DND-41 (cell line): ENCODE results near the gene PLA2G4B.

Source experiments
- ATAC-seq: fragments of 200-7000 bp; cut with Tn5 transposase; 3 replicates; pipeline ENCODE4 v1.9.1; 2021; ENCODE audit warnings: low read depth; ENCODE audit not compliant: insufficient read depth
- DNase-seq: peaks from one replicate; pipeline ENCODE4 v3.0.0-alpha.2; 2020
- H2AFZ ChIP-seq: 2 replicates; pipeline ENCODE4 v1.6.0; 2012; ENCODE audit warnings: low read depth, low read length
- H3K27ac ChIP-seq: 2 replicates; pipeline ENCODE4 v1.5.1; 2012; ENCODE audit warnings: low read length, inconsistent platforms
- H3K27me3 ChIP-seq: fragments of 200-600 bp; sonication (generic); 2 replicates; pipeline ENCODE4 v1.6.0; 2012; ENCODE audit warnings: low read length, mild to moderate bottlenecking, inconsistent platforms; ENCODE audit not compliant: insufficient read depth, poor library complexity
- H3K36me3 ChIP-seq: 2 replicates; pipeline ENCODE4 v1.5.1; 2012; ENCODE audit warnings: low read length, inconsistent platforms; ENCODE audit not compliant: insufficient read depth
- H3K4me1 ChIP-seq: 2 replicates; pipeline ENCODE4 v1.5.1; 2012; ENCODE audit warnings: mild to moderate bottlenecking, low read length; ENCODE audit not compliant: insufficient read depth
- H3K4me2 ChIP-seq: 2 replicates; pipeline ENCODE4 v1.6.0; 2012; ENCODE audit warnings: mild to moderate bottlenecking, moderate library complexity, low read length, inconsistent platforms; ENCODE audit not compliant: insufficient read depth
- H3K4me3 ChIP-seq, 2 experiments: fragments of 200-600 bp in 1 of 2; shearing (Covaris generic) in 1 of 2; 2 replicates each; pipeline ENCODE4 v1.5.1; 2012 to 2016; ENCODE audit warnings: inconsistent platforms in 2 of 2, low read length in 2 of 2, mild to moderate bottlenecking in 2 of 2, low read depth in 1 of 2, moderate library complexity in 1 of 2
- H3K79me2 ChIP-seq: 2 replicates; pipeline ENCODE4 v1.6.0; 2012; ENCODE audit warnings: low read length, inconsistent platforms; ENCODE audit not compliant: insufficient read depth
- H3K9ac ChIP-seq: 2 replicates; pipeline ENCODE4 v1.6.0; 2012; ENCODE audit warnings: low read depth, mild to moderate bottlenecking, inconsistent platforms, low read length, moderate library complexity
- H3K9me3 ChIP-seq: 2 replicates; pipeline ENCODE4 v1.5.1; 2012; ENCODE audit warnings: low read length, moderate library complexity, mild to moderate bottlenecking, inconsistent platforms; ENCODE audit not compliant: insufficient read depth, severe bottlenecking
- H4K20me1 ChIP-seq: 2 replicates; pipeline ENCODE4 v1.6.0; 2012; ENCODE audit warnings: low read length; ENCODE audit not compliant: insufficient read depth
- EZH2 ChIP-seq: IDR thresholded peaks from 3 replicates; pipeline ENCODE4 v1.6.1; 2012; ENCODE audit warnings: borderline replicate concordance, low read depth, mild to moderate bottlenecking, moderate library complexity, low read length, inconsistent platforms; ENCODE audit not compliant: severe bottlenecking
- TF ChIP-seq, protein P1 (sequence below): IDR thresholded peaks from 2 replicates; pipeline ENCODE4 v1.5.1; 2012; ENCODE audit warnings: borderline replicate concordance, low read length, moderate library complexity, mild to moderate bottlenecking; ENCODE audit not compliant: poor library complexity, severe bottlenecking; ENCODE audit errors: extremely low read depth

The PLA2G4B gene

DNA sequence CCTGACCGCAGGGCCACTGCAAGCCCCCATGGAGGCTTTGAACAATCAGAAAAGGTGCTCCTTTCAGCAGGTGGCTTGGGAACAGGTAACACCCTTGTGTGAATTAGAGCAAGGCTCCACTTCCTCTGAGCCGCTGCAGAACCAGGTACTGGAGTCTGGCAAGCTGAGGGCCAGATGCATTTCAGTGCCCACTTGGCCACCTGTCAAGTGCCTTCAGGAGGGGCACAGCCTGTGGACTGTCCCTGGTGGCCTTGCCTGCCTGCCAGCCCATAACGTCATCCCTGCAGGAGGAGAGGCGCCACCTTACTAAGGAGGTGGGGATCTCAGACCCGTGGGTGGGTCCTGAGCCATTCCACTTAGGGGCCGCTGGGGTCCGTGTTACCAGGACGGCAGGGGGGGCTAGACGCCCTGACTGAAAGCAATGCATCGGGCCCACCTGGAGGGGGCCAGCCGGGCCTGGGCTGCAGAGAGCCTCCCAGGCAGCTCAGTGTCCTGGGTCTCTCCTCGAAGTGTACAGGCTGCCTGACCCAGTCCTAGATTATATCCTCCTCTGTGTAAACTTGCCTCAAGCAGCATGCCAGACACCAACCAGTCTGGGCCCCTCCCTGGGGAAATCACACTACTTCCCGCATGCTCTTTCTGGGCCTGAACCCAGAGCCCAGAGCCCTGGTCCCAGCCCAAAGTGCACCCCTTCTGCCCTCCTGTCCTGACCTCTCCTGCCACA is 39.1 kb downstream of the PLA2G4B start:
- no peaks in the 10 kb centered on the region for H3K36me3 ChIP-seq
- TF ChIP-seq, protein P1, sequence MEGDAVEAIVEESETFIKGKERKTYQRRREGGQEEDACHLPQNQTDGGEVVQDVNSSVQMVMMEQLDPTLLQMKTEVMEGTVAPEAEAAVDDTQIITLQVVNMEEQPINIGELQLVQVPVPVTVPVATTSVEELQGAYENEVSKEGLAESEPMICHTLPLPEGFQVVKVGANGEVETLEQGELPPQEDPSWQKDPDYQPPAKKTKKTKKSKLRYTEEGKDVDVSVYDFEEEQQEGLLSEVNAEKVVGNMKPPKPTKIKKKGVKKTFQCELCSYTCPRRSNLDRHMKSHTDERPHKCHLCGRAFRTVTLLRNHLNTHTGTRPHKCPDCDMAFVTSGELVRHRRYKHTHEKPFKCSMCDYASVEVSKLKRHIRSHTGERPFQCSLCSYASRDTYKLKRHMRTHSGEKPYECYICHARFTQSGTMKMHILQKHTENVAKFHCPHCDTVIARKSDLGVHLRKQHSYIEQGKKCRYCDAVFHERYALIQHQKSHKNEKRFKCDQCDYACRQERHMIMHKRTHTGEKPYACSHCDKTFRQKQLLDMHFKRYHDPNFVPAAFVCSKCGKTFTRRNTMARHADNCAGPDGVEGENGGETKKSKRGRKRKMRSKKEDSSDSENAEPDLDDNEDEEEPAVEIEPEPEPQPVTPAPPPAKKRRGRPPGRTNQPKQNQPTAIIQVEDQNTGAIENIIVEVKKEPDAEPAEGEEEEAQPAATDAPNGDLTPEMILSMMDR = no peak
- TF ChIP-seq EZH2 = no peak
- H3K9me3 ChIP-seq = no peaks in the 10 kb centered on the region
- no peaks in the 10 kb centered on the region for H3K4me1 ChIP-seq
- no peaks in the 10 kb centered on the region; the same call in 1 of the 2 replicates for H4K20me1 ChIP-seq
- ATAC-seq = no peak
- H3K4me3 ChIP-seq = no peak overlapping the region
- no peaks in the 10 kb centered on the region for H3K27me3 ChIP-seq
- H3K9ac ChIP-seq = no peak overlapping the region
- no peak overlapping the region for H2AFZ ChIP-seq
- no peak for DNase-seq
- no peak overlapping the region for H3K27ac ChIP-seq
- no peak overlapping the region for H3K4me2 ChIP-seq
- H3K79me2 ChIP-seq = no peaks in the 10 kb centered on the region

DNA sequence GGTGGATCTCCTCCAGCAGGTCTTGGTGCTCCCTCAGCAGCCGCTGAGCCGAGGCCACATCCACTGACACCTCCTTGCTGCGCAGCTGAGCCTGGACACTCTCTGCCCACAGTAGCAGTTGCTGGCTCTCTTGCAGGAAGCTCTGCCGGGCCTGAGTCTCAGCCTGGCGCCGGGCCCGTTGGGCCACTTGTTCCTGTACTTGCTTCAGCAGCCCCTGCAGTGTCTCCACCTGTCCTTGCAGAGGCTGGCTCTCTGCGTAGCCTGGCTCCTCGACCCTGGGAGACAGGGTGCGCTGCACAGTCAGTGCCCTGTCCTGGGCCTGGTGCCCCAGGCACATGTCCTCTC is 39.7 kb downstream of the PLA2G4B start:
- no peaks in the 10 kb centered on the region for H3K4me1 ChIP-seq
- no peaks in the 10 kb centered on the region; the same call in 1 of the 2 replicates for H4K20me1 ChIP-seq
- H3K4me3 ChIP-seq = no peak overlapping the region
- H3K79me2 ChIP-seq = no peaks in the 10 kb centered on the region
- H3K36me3 ChIP-seq = no peaks in the 10 kb centered on the region
- DNase-seq = no peak
- H3K9ac ChIP-seq = no peak overlapping the region
- ATAC-seq = no peak
- no peaks in the 10 kb centered on the region for H3K27me3 ChIP-seq
- TF ChIP-seq EZH2 = no peak
- TF ChIP-seq, protein P1 = no peak
- no peaks in the 10 kb centered on the region for H3K9me3 ChIP-seq
- H3K4me2 ChIP-seq = no peak overlapping the region
- H3K27ac ChIP-seq = no peak overlapping the region
- no peak overlapping the region for H2AFZ ChIP-seq

DNA sequence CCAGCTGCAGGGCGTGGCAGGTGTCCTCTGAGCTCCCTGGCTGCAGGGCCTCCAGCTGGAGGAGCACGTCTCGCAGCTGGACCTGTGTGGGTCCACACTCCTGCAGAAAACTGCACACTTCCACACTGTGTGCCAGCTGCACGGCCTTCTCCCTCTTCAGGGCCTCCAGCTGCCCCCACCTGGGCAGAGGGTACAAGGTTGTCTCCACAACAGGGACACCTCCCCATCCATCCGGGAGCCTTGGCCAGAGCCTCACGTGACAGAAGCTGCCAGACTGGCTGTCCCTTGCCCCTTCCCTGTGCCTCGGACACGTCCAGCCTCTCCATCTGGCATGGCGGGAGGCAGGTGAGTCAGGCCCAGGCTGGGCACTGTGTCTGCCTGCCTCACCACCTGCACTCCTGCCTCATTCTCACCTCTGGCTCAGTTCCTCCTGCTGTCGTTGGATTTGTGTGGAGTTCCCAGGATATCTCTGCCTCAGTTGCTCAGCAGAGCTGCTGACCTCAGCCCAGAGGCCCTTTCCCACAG is 40.7 kb downstream of the PLA2G4B start:
- H3K79me2 ChIP-seq = no peaks in the 10 kb centered on the region
- H3K4me2 ChIP-seq = no peak overlapping the region
- H3K4me3 ChIP-seq = no peak overlapping the region
- no peak overlapping the region for H2AFZ ChIP-seq
- no peak for ATAC-seq
- no peaks in the 10 kb centered on the region for H3K36me3 ChIP-seq
- H3K27me3 ChIP-seq = no peaks in the 10 kb centered on the region
- TF ChIP-seq, protein P1 = no peak
- no peak for TF ChIP-seq EZH2
- no peaks in the 10 kb centered on the region for H3K9me3 ChIP-seq
- no peak overlapping the region for H3K27ac ChIP-seq
- no peaks in the 10 kb centered on the region for H3K4me1 ChIP-seq
- no peak overlapping the region for H3K9ac ChIP-seq
- H4K20me1 ChIP-seq = no peaks in the 10 kb centered on the region; the same call in 1 of the 2 replicates
- DNase-seq = no peak
